RCC 7860 (cell line): ENCODE measurements around the gene NRG2.

ENCODE experiments used
- DNase-seq: peaks from one replicate; pipeline ENCODE4 v3.0.0-alpha.2; 2015; ENCODE audit warnings: low spot score
- FAIRE-seq: peaks from 2 replicates; lab custom pipeline; 2012; peaks lifted over from hg19 to GRCh38; lab: Jason Lieb, UNC

The NRG2 gene

DNA sequence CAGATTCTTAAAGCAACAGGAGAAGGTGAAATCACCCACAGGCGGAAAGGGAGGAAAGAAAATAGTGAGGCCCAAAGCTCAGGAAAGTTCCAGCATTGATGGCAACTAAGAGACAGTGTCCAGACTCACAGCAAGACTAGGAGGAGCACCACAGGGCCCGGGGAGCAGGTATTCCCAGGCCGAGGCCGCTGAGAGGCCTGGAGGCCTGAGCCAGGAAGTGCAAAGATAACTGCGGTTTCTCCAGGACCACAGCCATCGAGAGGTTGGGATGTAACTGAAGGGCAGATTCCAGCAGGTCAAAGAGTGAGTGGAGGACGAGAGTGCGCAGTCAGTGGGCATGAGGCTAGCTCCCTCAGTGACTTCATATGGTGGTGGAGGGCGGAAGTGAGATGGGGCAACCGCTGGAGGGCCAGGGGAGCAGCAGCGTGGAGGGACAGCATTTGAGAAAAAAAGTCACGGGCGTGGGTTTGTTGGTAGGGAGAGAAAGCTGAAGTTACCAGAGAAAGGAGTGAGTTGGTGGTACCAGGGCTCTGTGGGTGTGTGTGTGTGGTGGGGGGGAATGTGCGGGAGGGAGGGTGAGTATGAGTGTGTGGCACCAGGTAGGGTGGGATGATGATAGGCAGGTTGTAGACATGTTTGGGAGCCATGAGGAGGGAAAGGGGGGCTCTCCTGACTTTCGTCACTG lies 157.8 kb downstream of the NRG2 start:
- DNase-seq, result no peak
- FAIRE-seq, result no peak

DNA sequence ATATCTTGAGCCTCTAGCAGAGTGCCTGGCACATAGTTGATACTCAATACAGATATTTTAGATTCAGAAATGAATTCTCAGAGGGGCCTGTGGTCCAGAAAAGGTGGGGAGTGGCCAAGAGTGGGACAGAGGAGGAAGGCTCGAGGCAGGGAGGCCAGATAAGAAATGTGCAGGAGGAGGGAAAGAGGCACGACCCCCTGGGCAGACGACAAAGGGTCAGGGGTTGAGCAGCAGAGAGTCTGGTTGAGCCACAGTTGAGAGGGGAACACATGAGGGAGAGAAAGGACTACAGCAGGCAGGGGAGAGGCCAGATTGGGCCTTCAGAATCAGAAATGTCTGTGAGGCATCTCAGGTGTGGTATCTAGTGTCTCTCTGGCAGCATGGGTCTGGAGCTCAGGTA lies 158.4 kb downstream of the NRG2 start:
- FAIRE-seq (no peak), DNase-seq (no peak)

DNA sequence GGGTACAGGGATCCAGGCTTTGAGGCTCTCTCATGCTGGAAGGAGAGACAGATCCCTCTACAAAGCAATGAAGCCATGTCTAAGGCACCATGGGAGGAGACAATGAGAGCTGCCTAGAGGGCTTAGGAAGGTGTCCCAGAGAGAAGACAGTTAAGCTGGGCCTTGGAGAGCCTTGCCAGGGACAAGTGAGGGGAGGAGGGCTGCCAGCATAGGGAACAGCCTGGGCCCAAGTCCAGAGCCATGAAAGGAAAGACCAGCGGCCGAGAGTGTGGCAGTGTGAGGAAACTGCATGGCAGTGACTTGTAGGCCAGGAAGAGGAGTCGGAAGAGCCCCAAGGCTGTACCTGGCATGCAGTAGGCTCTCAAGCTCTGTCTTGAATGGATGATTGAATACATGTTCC lies 159.0 kb downstream of the NRG2 start:
- DNase-seq, result no peak
- FAIRE-seq, result no peak

DNA sequence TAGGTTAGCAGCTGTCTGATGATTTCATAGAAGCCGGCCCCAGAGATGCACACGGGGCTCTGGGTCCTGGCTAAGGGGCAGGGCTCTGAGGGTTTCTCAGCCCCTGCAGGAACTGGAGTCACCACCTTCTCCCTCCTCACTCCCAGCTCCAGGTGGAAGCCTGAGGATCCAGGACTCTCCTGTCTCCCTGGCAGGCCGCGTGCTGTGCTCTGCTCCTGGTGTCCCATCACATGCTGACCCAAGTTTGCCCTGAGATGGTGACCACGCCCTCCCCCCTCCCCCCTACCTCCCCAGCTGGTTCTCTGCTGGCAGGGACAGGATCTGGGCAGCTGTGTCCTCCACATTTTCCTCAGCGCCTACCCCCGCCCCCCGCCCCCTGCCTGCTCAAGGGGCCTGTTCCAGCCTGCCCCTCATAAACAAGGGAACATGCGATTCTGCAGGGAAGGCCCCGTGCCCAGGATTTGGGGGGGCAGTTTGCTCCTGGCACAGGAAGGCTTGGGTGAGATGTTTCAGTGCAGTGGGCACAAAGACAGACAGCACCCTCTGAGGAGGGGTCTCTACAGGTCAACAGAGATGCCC lies 160.0 kb downstream of the NRG2 start:
- no peak for FAIRE-seq

DNA sequence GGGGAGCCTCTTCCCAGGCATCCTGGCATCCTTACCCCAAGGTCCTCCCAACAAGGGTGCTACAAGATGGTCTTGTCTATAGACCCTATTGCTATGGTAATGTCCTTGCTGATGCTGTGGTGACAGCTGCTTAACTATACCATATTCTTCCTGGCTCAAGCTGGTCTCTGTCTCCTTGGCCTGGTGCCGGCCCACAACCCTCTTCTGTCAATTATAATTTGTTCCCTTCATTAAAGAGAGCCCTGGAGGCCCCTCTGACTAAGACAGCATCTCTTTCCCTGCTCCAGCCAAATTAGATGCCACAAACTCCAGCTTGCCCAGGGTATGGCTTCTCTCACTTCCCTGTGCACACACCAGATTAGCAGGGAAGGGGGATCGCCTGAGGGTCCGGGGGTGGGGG lies 160.8 kb downstream of the NRG2 start:
- no peak for DNase-seq
- no peak for FAIRE-seq

More for the DNA sequence above, 160.0 kb downstream of the NRG2 start:
- no peak for DNase-seq

DNA sequence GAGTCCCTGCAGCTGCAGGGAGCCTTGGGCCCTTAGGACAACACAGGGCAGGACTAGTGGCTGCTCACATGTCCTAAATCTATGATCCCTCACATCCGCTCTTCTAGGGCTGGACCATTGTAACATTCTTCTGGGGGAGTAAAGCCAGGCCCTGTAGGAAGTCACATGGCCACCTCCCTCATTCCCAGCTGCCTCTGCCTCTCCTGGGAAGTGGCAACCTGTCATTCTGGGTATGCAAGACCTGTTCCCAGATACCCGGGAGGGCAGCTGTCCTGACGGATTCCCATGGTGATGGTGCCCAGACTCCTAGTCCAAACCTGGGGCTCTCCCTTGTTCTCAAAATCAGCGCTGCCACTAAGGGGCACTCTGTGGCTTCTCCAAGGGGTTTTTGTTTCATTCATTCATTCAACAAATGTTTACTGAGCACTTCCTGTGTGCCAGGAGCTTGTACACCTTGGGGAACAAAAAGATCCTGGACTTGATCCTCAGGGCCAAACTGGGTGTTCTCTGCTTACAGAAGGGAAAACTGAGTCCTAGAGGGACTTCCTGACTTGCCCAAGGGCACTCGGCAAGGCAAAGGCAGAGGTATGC lies 161.9 kb downstream of the NRG2 start:
- FAIRE-seq, result no peak
- no peak for DNase-seq

DNA sequence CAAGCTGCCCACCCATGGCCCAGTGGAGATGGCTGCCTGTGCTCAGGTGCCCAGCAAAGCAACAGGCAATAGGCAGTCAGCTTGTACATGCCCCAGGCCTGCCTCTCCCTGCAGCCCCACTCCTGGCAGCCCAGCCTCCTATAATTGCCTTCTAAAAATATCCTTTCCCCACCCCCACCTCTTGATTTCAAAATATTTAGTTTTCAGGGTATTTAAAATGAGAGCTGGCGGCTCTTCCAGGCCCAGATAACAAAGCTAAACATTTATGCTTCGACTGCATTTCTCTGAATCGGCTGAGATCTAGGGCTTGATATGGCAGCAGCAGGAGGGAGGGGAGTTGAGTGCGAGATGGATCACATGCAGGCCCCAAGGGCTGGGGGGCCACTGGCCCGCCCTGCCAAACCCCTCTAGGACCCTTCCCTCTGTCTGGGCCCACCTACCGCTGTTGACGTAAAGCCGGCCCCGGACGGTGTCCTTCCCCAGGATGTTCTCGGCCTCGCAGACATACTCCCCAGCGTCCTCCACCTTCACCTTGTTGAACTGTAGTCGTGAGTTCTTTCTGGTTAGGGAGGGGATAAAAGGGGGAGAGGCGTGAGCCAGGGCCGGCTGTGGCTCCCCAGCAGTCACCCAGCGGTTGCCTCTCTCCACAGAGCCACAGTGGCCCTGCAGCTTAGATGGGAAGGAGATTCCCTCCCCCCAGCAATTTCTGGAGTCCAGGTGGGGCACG lies 162.5 kb downstream of the NRG2 start:
- DNase-seq (no peak), FAIRE-seq (no peak)

DNA sequence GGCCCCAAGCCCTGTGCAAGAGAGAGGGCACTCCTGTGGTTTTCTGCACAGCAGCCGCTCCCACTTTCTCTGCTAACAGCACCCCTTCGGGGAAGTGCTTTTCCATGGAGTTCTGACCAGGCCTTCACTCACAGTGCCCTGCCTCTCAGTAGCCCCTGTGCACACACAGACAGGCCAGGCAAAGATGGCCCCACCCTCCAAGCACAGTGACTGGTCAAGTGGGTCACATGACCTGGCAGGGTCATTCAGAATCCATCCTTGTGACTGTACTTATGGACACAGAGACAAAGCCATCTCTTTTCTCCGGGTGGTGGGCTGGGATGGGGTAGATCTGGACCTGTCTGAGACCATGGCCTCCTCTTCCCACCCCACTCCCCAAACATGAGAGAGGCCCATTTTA lies 165.0 kb downstream of the NRG2 start:
- DNase-seq (no peak), FAIRE-seq (no peak)

DNA sequence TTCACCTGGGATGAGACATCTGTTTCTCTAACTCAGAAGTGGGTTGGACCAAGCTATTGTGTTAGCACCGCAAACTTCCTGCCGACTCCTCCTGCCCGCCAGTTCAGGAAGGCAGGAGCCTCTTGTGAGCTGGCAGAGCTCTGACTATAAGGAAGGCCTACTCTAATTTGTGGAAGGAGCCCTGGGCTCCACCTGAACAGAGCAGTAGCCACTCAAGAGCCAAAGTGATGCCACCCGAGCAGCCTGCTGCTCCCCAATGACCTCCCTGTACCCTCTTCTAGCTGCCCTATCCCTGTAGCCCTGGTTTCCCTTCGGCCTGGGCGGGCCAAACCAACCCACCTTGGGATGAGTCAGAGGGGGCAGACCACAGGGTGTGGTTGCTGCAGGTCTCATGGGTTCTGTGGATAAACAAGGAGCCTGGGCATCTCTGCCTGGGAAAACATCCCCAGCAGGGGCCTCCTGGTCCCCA lies 165.9 kb downstream of the NRG2 start:
- DNase-seq (no peak), FAIRE-seq (no peak)

DNA sequence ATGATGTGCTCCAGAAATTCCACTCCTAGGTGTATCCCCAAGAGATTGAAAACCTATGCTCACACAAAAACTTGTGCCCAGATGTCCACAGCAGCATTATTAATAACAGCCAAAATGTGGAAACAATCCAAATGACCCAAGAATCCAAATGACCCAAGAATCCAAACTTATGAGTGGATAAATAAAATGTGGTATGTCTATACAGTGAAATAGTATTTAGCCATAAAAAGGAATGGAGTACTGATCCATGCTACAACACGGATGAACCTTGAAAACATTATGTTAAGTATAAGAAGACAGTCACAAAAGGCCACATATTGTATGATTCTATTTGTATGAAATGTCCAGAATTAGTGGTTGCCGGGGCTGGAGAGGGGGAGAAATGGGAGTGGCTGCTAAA lies 167.1 kb downstream of the NRG2 start:
- FAIRE-seq (no peak), DNase-seq (no peak)

DNA sequence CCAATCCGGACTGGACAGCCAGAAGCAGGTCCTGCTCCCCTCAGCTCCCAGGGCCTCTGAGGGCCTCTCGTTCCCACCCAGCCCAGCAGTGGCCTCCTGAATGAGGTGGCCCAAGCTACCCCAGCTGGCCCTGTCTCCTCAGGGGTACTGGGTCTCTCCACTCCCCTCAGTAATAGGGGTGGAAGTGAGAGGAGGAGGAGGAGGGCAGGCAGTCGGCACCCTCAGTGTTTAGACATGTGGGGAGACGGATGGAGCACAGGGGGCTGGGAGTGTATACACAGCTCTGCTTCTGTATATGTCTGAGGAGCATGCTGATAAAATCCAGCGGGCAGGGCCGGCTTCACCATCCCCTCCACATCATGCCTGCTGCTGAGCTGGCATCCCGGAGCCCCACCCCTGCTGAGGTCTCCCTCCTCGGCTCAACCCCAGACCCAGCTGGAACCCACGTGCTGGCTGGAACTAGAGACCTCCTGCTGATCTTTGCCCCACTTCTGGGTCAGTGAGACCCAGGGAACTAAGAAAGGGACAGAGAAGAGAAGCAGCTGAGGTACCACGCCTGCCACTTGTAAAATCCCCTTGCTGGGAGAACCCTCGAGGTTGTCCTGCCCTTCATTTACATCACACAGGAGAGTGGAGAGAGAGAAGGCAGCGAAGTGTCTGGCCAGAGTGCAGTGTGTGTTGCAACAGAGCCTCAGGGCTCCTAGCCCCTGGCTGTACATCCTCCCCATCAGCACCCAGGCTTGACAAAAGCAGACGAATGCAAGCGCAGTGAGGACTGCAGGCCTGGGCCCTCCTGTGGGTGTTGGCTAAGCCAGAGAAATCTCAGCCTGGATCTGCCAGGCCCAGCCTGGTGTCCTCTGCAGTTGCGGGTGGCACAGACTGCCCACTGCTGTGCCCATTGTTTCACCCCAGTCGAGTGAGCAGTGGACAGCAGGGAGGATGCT lies 170.0 kb downstream of the NRG2 start:
- DNase-seq, result no peak
- no peak for FAIRE-seq

DNA sequence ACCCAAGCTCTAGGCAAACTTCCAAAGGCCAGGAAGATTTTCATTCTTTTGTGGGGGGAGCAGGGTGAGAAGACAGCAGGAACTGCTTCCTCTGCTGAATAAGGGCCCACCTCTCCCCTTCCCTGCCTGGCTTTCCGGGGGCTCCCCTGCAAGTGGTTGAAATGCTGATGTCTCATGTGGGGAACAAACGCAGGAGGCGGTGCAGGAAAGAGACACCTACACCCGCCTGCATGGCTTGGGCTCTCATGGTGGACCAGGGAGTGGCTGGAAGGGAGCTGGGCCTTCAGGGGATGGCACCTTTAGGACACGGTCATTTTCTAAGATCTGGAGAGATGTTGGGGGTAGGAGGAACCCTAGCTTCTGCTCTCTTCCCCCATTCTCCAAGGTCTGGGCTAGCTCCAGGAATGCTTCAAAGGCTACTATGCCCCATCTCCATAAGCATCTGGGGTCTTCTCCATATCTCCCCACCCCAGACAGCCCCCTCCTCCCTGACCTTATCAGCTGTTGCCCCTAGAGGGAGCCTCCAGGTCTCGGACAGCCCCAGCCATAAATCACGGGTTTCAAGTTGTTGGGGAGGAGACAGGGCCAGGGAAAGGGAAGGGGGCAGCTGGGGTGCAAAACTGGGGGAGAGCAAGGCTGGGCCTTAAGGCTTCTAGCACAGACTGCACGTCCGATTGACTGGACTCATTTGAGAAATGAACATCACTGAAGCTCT lies 170.9 kb downstream of the NRG2 start:
- FAIRE-seq (no peak), DNase-seq (no peak)

DNA sequence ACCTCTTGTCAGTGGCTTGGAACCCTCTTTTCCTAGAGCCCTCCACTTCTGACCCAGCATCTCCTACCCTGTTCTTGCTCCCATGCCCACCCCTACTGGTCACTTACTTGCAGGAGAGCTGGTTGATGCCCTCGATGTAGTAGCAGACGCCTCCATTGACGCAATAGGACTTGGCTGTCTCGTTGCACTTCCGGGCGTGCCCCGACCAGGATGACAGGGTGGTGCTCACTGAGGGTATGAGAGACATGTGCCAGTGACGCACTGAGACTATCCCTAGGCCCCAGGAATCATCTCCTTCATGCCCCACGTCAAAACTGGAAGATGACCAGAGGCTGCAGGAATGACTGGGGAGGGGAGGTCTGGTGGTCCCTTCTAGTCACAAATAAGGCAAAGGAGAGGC lies 171.5 kb downstream of the NRG2 start:
- no peak for FAIRE-seq
- no peak for DNase-seq

DNA sequence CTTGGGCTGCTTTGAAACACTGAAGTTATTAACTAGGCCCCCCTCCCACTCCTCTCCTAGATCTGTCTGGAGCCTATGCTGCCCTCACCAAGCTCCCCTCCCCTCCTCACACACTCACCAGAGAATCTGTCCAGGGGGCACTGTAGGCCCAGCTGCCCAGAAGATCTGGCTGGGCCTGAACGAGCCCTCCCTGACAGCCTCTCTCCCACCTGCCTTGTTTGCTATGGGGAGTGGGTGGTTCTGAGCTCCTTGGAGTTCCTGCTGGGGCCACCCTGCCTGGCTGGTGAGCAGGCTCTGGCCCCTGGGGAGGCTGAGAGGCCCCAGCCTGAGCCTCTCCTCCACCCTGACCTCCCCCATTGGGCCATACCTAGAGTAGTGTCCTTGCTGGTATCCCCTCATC lies 172.4 kb downstream of the NRG2 start:
- FAIRE-seq (no peak), DNase-seq (no peak)

DNA sequence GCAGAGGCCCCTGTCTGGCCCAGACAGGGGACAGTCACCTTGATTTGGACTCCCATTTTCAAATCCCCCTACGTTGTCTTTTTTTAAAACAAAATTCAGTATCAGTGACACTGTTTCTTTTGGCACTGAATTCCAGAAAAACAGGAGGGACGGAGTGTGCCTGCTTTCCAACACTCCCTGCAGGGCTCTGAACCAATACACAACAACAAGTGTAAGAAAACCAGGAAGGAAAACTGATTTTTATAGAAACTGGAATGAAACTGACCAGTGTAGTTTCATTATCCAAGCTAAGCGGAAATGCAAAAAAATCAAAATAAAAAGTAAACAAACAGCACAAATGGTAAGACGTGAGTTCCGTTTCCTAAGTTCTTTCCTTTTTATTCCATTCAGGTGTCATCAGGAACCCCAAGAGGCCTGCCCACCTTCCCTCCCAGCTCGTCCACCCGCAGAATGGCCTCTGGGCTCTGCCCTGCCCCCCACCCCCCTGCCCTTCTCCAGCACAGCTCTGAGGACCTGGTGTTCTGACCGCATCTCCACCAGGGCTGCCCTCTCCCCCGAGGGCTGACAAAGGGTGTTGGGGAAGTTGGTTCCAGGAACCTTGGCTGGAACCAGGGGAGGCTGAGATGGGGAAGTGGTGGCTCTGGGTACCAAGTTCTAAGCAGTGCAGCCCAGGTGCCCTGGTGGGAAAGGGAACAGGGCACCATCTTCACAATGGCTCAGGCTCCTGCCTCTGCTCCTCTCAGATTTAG lies 173.9 kb downstream of the NRG2 start:
- no peak for DNase-seq
- no peak for FAIRE-seq

DNA sequence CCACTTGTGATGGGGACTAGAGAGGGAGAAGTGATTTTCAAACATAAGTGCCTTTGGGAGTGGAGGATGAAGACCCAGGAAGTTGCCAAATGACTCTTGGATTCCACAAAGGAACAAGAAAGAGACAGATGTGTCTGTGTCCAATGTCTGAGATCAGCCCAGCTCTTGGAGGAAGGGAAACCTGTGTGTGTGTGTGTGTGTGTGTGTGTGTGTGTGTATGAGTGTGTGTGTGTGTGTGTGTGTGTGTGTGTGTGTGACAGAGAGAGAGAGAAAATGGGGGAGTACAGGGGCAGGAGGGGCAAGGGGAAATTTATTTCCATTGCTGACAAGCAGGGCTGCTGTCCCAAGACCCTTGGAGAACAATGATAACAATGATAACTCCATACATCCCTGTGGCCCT lies 175.5 kb downstream of the NRG2 start:
- DNase-seq (no peak), FAIRE-seq (no peak)

DNA sequence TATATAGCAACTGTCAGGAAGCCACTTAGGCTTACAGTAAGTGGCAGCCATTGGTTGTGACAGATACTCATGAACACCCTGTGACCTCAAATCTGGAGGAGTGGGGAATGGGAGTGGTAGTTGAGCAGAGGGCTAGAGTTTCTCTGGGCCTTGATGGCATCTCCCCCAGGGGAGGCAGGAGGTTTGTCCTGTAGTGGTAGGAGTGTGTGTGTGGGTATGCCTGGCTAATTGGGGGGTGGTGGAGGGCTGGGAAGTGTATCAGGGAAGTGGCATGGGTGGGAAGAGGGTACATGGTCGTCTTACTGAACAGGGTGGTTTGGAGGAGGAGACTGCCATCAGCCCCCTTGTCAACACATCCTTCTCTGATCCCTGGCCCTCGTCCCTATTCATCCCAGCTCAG lies 176.0 kb downstream of the NRG2 start:
- no peak for DNase-seq
- no peak for FAIRE-seq

DNA sequence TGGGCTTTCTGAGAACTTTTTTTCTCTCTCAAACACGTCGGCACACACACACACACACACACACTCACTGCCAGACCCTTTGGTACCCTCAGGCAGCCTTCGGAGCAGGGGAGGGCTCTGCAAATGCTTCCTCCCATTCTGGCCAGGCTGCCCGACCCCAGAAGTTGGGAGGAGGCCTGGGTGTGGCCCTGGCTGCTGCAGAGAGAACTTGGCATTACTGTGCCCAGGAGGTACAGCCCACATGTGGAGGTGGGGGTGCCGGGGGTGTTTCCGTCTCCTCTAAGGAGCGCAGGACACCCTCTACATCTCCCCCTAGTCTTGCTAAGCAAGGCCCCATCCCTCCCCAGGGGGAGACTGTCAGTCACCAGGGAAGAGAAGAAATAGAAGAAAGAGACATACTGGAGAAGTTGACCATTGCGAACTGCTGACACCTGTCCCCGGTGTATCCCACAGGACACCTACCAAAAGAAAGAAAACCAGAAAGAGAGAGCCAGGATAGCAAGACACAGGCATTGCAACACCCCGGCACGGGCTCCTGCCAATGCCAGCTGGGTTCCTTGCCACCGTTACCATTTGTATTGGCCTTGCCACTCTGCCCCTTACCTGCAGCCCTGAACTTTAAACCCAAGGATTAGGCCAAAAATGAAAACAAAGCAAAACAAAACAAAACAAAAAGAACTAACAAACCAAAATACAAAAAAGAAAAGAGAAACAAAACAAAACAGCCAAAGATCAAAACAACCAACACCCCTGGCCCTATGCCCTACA lies 178.2 kb downstream of the NRG2 start:
- no peak for FAIRE-seq

More for the DNA sequence above, 178.2 kb downstream of the NRG2 start:
- DNase-seq, result no peak
